ENCODE measurements around the gene ABHD2.

Gene ABHD2

GRCh38 chr15:89095073-89095472 is 6.8 kb downstream of the ABHD2 start:
- DNase-seq (ENCODE audit: extremely low spot score, insufficient read length, low read depth) (no peak), FAIRE-seq (no peak)

- DNase-seq (ENCODE audit: extremely low spot score, insufficient read length, low read depth) (no peak), FAIRE-seq (no peak)
These were observed 7.3 kb downstream of the ABHD2 start for GRCh38 chr15:89095556-89095955.

DNA sequence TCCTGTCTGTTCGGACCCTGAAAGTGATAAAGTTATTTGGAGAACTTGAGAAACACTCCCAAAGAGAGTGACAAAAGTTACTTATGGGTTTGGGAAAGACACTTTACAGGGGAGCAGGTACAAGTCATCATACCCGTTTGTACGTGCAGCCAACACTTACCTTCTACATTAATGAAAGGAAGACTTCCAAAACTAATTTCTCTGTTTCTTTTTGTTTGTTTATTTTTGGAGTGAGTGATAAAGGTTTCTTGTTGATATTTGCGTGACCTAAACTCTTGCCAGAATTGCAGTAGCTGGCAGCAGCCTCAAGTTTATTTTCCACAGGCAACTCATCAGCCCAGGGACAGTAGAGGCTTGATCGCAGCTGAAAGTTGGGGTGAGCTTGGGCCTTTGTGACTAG is 8.4 kb downstream of the ABHD2 start:
- DNase-seq (ENCODE audit: extremely low spot score, insufficient read length, low read depth) (no peak), FAIRE-seq (no peak)

DNA sequence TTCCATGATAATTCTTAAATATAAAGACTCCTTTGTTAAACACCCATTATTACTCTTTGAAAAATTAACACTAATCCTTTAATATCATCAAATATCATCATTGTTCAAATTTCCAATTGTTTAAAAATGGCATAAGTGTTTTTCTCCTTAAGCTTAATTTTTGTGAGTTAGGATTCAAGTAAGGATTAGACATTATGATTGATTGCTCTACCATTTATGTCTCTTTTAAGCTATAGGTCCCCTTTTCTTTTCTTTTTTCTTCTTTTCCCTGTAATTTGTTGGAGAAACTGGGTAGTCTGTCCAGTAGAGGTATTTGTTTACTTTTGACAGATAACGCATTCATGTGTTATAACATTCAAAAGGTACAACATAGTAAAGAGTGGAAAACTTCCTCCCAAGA is 9.1 kb downstream of the ABHD2 start:
- DNase-seq (ENCODE audit: extremely low spot score, insufficient read length, low read depth) (no peak), FAIRE-seq (no peak)

DNA sequence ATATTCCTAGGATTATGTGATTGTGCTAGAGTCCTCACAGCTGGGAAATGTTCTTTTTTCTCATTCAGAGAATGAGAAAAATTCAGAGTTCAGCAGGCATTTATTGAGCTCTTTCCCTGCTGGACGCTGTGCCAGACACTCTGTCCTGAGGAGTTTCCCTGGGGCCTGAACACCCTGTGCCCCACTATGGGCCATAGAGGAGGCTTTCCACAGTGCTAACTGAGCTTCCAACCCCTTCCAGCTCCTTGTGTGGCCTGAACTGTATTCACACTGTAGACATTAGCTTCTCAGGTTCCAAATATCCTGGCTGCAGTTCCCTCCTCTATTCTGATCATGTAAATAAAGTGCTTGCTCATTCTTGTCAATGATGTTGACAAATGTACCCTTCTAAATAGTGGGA is 10.0 kb downstream of the ABHD2 start:
- DNase-seq (ENCODE audit: extremely low spot score, insufficient read length, low read depth): no peak
- no peak for FAIRE-seq

- FAIRE-seq (no peak), DNase-seq (ENCODE audit: extremely low spot score, insufficient read length, low read depth) (no peak)
These were observed 11.7 kb downstream of the ABHD2 start for GRCh38 chr15:89099968-89100367.

DNA sequence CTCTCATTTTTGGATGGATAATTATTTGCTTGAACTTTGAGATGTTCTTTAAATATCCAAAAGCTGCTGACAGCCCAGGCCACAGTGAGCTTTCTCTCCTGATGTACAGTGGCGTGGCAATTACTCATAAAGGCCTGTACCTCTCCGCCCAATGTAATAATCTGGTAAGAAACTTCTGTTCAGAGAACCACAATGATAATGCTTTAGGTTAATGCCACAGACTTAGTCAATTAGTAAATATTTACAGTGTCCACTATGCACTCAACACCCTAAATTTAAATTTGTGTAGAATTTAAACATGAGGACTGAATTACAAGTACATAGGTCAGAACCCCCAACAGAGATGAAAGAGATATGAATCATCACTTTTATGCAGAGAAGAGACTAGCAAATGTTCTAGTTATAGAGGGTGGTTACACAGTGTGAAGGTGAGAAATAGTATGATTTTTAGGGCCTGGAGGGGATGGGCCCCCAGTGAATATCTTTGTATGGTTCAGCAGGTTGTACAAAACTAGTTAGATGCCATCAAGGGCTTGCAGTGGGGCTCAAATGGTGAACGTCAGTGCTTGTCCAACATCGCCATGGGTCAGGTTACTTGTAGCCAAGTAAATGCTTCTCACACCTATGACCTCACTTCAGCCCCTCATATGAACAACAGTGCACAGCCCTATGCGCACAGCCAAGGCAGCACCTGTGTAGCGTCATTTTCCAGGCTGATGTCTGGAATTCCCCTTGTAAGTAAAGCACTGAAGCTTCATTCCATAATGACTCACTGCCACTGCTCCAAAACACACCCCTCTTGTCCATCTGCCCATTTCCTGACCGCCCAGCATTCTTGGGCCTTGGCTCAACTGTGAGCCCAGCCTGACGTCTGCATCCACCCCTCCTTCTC is 13.3 kb downstream of the ABHD2 start:
- DNase-seq (ENCODE audit: extremely low spot score, insufficient read length, low read depth): no peak
- FAIRE-seq: no peak

DNA sequence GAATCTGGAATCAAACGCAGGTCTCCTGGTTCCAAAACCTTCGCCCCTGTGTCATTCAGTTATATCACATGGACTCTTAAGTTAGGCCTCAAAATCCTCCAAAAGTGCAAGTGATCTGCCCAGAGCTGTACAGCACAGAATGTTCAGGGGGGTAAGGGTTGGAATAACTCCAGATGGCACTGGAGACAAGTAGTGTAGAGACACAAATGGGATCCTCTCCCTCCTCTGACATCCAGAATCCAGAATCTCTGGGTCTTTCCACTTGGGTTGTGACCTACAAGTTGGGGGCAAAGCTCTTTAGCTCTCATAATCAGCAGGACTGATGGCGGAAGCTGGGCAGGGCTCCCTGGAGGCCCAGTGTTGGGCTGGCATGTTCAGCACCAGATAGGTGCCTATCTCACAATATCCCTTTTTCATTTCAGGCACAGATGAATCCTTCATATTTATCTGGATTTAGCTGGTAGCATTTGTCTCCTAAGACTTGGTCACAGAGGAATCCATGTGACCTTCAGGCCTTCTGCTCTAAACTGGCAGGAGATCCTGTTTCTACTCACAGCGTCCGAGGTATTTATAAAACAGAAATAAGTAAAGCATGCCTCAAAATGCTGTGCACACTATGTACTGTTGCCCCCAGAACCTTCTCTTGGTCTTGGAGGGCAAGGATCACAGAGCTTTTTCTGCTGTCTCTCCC is 15.4 kb downstream of the ABHD2 start:
- no peak for FAIRE-seq
- DNase-seq (ENCODE audit: extremely low spot score, insufficient read length, low read depth): no peak

DNA sequence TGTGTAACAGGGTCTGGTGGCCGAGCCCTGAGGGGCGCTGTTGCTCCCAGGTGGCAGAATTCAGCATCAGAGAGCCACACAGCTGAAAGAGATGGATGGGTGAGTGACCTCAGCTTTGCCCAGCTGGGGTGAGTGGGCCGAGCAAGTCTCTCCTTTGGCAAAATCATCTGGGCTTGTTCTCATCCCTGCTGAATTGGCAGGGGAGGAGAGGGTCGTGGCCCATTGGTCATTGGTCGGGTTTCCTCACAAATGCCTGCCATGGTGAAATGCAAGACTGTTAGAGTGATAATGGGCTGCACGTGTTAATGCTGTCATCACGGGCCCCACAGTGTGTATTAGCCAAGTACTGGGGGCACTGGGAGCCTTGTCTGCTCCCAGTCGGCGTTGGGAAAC is 15.9 kb downstream of the ABHD2 start:
- DNase-seq (ENCODE audit: extremely low spot score, insufficient read length, low read depth) (no peak), FAIRE-seq (no peak)

DNA sequence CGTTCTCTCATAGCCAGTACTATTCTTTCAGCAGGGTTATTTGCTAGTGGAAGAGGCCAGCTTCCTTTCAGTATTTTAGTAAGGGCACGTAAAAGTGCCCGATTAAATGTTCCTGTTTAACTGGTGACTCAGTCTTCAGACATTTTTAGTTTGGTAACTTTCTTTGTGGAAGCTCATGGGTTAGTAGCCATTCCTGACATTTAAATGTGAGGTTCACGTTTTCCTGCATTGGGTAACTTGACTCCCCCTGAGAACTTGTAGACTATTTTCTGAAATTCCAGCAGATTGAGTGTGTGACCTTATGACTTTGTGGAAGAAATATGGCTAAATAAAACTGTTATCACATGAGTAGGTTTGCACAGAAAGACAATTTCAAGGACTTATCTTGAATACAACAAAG is 16.9 kb downstream of the ABHD2 start:
- no peak for FAIRE-seq

DNA sequence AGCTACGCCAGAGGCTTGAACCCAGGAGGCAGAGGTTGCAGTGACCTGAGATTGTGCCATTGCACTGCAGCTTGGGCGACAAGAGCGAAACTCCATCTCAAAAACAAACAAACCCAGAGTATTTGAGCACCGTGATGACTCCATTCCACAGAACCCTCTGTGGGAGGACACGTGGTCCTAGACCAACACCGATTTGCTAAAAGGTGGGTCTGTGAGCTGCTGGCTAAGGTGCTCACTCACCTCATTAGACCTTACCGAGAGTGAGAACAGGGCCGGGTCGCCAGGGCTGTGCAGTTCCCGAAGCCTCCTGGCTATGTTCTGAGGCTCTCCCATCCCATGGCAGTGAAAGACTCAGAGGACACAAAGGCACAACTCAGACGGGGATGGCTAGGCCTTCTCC is 17.9 kb downstream of the ABHD2 start:
- no peak for FAIRE-seq
- no peak for DNase-seq (ENCODE audit: extremely low spot score, insufficient read length, low read depth)

More for the DNA sequence above, 16.9 kb downstream of the ABHD2 start:
- no peak for DNase-seq (ENCODE audit: extremely low spot score, insufficient read length, low read depth)

DNA sequence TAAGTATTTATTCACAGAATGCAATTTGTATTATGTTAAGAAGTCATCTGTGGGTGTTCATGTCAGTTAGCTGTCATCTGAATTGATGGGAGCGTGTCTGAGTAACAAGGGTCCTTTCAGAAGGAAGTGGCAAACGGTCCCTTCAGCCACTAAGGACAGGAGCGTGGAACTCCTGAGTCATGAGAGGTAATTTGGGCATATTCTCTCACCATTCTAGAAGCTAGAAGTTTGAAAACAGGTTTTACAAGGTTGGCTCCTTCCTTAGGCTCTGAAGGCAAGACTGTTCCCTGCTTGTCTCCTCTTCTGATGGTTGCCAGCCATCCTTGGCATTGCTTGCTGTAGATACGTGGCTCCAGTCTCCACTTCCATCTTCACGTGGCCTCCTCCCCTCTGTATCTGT is 19.7 kb downstream of the ABHD2 start:
- DNase-seq (ENCODE audit: extremely low spot score, insufficient read length, low read depth) (no peak), FAIRE-seq (no peak)

DNA sequence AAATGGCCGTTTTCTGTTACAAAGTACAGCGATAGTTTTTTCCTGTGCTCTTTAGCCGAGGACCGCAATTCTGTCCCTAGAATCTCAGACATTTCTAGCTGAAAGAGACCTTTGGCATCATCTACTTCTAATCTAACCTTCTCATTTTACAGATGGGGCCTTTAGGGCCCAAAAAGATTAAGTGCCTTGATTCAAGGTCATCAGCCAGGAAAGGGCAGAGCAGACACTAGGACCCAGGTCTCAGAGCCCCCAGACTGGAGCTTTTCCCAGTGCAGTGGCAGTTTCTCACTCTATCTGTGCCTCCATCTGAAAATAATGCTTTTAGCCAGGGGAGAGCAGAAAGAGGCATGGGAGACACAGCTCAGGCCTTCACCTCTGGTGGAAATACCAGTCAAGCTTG is 20.6 kb downstream of the ABHD2 start:
- DNase-seq (ENCODE audit: extremely low spot score, insufficient read length, low read depth): no peak
- FAIRE-seq: no peak

GRCh38 chr15:89109238-89109637 is 21.0 kb downstream of the ABHD2 start:
- DNase-seq (ENCODE audit: extremely low spot score, insufficient read length, low read depth): no peak
- no peak for FAIRE-seq

GRCh38 chr15:89110060-89110459 is 21.8 kb downstream of the ABHD2 start:
- no peak for DNase-seq (ENCODE audit: extremely low spot score, insufficient read length, low read depth)
- FAIRE-seq: no peak

GRCh38 chr15:89111352-89111751 is 23.1 kb downstream of the ABHD2 start:
- FAIRE-seq: no peak
- DNase-seq (ENCODE audit: extremely low spot score, insufficient read length, low read depth): no peak

DNA sequence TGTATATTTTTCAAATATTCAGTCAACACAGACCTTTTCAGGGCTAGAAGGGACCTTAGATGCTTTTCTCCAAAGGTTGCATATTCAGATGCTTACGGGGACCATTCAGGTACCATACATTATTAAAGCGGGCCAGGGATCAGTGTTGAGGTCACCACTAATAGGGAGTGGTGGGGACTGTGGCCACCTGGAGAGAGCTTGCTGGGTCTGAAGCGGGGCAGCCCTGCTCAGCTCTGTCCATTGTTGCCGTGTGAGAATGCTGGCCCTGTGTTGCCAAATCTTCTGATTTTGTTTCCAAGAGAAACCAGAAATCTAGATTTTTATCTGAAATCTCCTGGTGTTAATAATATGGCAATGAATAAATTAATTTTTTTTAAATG is 23.7 kb downstream of the ABHD2 start:
- FAIRE-seq: no peak
- DNase-seq (ENCODE audit: extremely low spot score, insufficient read length, low read depth): no peak

DNA sequence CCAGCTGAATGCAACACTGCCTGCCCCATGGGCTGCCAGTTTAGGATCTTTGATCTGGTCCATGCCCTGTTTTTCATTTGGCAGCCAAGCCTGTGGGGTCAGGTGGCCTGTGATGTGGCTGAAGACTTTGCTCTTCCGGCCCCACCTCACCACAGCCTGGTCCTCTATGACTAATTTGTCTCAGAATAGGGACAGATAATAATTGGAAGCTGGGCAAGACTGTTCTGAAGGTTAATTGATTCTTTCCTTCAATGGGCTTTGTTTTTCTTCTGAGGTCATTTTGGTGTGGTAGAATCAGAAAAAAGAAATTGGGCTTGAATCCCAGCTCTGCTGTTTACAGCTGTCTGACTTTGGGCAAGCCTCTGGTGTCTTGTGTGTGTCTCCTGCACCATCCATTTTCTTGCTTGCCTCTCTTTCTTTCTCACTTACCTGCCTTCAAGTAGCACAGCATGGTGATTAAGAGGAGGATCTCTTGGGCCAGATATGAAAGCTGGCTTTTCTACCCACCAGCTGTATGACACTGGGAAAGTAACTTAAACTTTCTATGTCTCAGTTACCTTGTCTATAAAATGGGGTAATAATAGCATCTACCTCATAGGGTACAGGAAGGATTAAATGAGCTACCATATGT is 24.2 kb downstream of the ABHD2 start:
- FAIRE-seq: peak; percentile 12
- peak; percentile 46 for DNase-seq (ENCODE audit: extremely low spot score, insufficient read length, low read depth)

DNA sequence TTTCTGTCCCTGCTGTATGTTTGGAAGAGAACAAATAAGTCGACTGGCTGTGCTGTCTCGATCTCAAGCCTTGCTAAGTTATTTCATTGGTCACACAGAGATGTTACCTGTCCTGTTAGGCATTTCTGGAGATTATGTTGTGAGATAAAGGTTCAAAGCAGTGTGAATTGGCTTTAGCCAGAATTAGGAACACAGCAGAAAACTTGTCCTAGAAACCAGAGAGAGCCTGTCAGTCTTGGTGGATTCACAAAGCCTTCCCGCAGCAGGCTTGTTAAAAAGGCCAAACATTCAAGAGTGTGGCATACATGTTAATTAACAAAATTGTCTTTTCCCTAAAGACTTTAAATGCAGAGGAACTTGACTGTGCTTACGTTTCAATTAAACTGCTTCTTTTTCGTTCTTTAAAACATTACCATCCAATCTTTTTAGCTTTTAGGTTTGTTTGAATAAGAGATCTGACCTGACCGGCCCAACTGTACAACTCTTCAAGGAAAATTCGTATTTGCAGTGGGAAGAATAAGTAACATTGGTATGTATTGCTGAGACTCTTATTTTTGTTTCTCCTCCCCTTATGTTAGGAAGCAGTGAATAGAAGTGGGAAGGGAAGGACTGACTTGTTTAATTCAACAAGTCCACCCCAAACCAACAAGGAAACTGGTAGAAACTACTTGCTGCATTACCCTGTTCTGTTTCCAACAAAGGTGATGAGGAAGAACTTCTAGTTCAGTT is 25.2 kb downstream of the ABHD2 start:
- DNase-seq (ENCODE audit: extremely low spot score, insufficient read length, low read depth) (no peak), FAIRE-seq (no peak)

DNA sequence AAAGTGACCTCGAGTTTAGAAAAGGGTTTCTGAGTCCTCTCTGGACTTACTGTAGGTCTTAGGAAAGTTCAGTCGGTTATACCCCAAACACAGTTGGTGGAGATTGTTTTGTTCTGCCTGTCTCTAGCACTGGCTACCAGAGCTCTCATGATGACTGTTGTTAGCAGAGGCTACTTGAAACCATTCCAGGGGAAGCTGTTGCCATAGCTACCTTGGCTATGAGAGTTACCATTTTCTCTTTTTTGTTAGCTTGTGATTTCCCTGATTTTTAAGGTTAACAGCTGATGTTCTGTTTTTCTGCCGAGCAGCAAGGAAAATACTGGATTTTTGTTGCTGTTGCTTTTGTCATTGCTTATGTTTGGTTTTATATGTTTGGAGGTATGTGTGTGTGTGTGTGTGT is 26.7 kb downstream of the ABHD2 start:
- FAIRE-seq (no peak), DNase-seq (ENCODE audit: extremely low spot score, insufficient read length, low read depth) (no peak)

DNA sequence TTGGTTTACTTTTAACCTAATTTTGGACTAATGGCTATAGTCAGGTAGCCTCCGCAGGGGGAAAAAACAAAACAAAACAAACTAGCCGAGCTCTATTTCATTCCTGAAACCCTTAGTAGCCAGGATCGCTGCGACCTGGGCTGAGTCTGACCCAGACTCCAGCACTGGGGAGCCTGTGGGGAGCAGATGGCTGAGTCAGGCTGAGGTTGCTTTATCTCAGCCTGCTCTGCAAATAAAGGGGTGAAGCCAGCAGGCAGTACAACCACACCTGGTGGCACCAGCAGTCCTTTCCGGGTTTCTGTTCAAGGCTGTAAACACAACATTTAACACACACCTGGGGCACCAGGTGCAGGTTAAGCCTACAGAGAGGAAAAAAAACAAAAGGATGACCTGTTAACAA is 27.3 kb downstream of the ABHD2 start:
- no peak for FAIRE-seq
- no peak for DNase-seq (ENCODE audit: extremely low spot score, insufficient read length, low read depth)

Data from GM18507 (cell line).